PC-9 (cell line): ENCODE data around the gene WWC2. TPM values are rescaled to one million over a fixed set of nuclear protein-coding genes. Genes with fewer than 3 reads are reported as not detected.

Experiments
- BruUV-seq: library from RNA; stranded (reverse); fragments of 400-500 nt; replicated peaks from 2 replicates; lab custom pipeline; 2021; lab: Mats Ljungman, UMichigan
- CTCF ChIA-PET: fragments of 300-600 bp; sonication (Branson Sonifier 250); formaldehyde crosslinking; loops from one replicate; lab custom pipeline; 2022; ENCODE audit warnings: antibody characterized with exemption; lab: Charles Lee
- POLR2A ChIA-PET: fragments of 300-600 bp; sonication (Branson Sonifier 250); formaldehyde crosslinking; loops from one replicate; lab custom pipeline; 2022; ENCODE audit warnings: antibody characterized with exemption; ENCODE audit not compliant: unreplicated experiment; lab: Charles Lee
- DNase-seq, 2 experiments: peaks; one replicate each; pipeline versions ENCODE4 v3.0.0 to v3.0.0-alpha.2; 2015 to 2022; ENCODE audit warnings: mixed read lengths in 1 of 2
- H2AFZ ChIP-seq: fragments of 200-600 bp; sonication (generic); 2 replicates; pipeline ENCODE4 v1.8.1; 2017; ENCODE audit warnings: antibody characterized with exemption
- H3F3A ChIP-seq: fragments of 200-600 bp; sonication (generic); 2 replicates; pipeline ENCODE4 v1.8.1; 2017; ENCODE audit warnings: antibody characterized with exemption, mild to moderate bottlenecking, low read depth; ENCODE audit not compliant: insufficient read depth
- H3K27ac ChIP-seq: fragments of 200-600 bp; sonication (generic); 2 replicates; pipeline ENCODE4 v1.6.1; 2016; ENCODE audit warnings: mixed run types
- H3K27me3 ChIP-seq: fragments of 200-600 bp; sonication (generic); 2 replicates; pipeline ENCODE4 v1.6.1; 2016; ENCODE audit warnings: low read depth, mixed run types; ENCODE audit not compliant: insufficient read depth
- H3K36me3 ChIP-seq: fragments of 200-600 bp; sonication (generic); 2 replicates; pipeline ENCODE4 v1.6.1; 2016; ENCODE audit warnings: low read depth, mixed run types
- H3K4me1 ChIP-seq: fragments of 200-600 bp; sonication (generic); replicated peaks from 2 replicates; pipeline ENCODE4 v1.6.1; 2016; ENCODE audit warnings: mixed run types; ENCODE audit not compliant: insufficient read depth
- H3K4me2 ChIP-seq: fragments of 200-600 bp; sonication (generic); 2 replicates; pipeline ENCODE4 v1.6.1; 2017; ENCODE audit warnings: mixed run types
- H3K4me3 ChIP-seq: fragments of 200-600 bp; sonication (generic); 2 replicates; pipeline ENCODE4 v1.6.1; 2016; ENCODE audit warnings: mixed run types
- H3K79me2 ChIP-seq: fragments of 200-600 bp; sonication (generic); 2 replicates; pipeline ENCODE4 v1.6.1; 2017; ENCODE audit warnings: low read depth, mixed run types
- H3K9me2 ChIP-seq: fragments of 200-600 bp; sonication (generic); 2 replicates; pipeline ENCODE4 v1.8.1; 2017; ENCODE audit warnings: mild to moderate bottlenecking; ENCODE audit not compliant: insufficient read depth
- H3K9me3 ChIP-seq: fragments of 200-600 bp; sonication (generic); 2 replicates; pipeline ENCODE4 v1.8.1; 2016; ENCODE audit warnings: low read depth; ENCODE audit not compliant: insufficient read depth
- H4K20me1 ChIP-seq: fragments of 200-600 bp; sonication (generic); 2 replicates; pipeline ENCODE4 v1.8.1; 2017; ENCODE audit not compliant: insufficient read depth
- EZH2 ChIP-seq: fragments of 200-600 bp; sonication (generic); IDR thresholded peaks from 2 replicates; pipeline ENCODE4 v1.8.0; 2017; ENCODE audit warnings: antibody characterized with exemption, low read depth
- intact Hi-C: fragments of 100-400 bp; cut with micrococcal nuclease; formaldehyde crosslinking; loops from one replicate; pipeline ENCODE4 v1.10.0; 2022; ENCODE audit not compliant: unreplicated experiment
- total RNA-seq: library from RNA; stranded (reverse); gene quantifications from 2 replicates; pipeline ENCODE4 v1.2.3, GENCODE V29; 2021
- TF ChIP-seq, protein P1 (sequence below): fragments of 200-600 bp; sonication (generic); conservative IDR thresholded peaks from 2 replicates; pipeline ENCODE4 v1.6.1; 2017; ENCODE audit warnings: mixed run types, antibody characterized with exemption, mild to moderate bottlenecking, moderate library complexity

The WWC2 gene
- total RNA-seq, 1 experiment from 2014 or later, result 42.3 TPM

DNA sequence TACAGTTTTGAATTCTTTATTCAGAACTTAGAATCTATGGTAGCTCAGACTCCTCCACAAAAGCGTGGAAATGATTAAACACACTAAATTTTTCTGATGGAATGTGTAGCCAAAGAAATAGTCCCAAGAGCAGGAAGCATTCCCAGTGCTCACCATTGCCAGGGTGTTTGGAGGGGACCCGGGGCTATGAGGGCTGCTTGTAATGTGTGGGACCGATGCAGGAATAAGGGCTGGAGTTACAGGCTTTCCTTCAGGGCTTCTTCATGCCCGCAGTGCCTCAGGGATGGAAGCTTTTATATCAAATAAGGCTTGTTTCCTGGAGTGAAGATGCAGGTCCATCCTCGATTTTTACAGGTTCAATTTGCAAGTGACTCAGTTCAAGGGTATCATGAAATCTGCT is 25.8 kb downstream of the WWC2 start:
- TF ChIP-seq, protein P1, sequence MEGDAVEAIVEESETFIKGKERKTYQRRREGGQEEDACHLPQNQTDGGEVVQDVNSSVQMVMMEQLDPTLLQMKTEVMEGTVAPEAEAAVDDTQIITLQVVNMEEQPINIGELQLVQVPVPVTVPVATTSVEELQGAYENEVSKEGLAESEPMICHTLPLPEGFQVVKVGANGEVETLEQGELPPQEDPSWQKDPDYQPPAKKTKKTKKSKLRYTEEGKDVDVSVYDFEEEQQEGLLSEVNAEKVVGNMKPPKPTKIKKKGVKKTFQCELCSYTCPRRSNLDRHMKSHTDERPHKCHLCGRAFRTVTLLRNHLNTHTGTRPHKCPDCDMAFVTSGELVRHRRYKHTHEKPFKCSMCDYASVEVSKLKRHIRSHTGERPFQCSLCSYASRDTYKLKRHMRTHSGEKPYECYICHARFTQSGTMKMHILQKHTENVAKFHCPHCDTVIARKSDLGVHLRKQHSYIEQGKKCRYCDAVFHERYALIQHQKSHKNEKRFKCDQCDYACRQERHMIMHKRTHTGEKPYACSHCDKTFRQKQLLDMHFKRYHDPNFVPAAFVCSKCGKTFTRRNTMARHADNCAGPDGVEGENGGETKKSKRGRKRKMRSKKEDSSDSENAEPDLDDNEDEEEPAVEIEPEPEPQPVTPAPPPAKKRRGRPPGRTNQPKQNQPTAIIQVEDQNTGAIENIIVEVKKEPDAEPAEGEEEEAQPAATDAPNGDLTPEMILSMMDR, result no peak
- TF ChIP-seq EZH2, result no peak
- BruUV-seq, result no TSS peak
- no peaks in the 10 kb centered on the region for H3K4me1 ChIP-seq
- peaks cover 27% of the 10 kb centered on the region for H3K79me2 ChIP-seq
- POLR2A ChIA-PET, result no interaction called here
- no peak overlapping the region for H3K27ac ChIP-seq
- CTCF ChIA-PET, result no interaction called here
- no peaks in the 10 kb centered on the region for H3F3A ChIP-seq
- H3K27me3 ChIP-seq, result no peaks in the 10 kb centered on the region
- no peak for DNase-seq
- no peaks in the 10 kb centered on the region for H3K9me2 ChIP-seq
- H3K4me3 ChIP-seq, result no peak overlapping the region
- no peak overlapping the region for H3K4me2 ChIP-seq
- H4K20me1 ChIP-seq, result no peaks in the 10 kb centered on the region
- H3K36me3 ChIP-seq, result no peaks in the 10 kb centered on the region
- H2AFZ ChIP-seq, result no peak overlapping the region
- intact Hi-C loops, result no loop called here
- no peaks in the 10 kb centered on the region for H3K9me3 ChIP-seq

DNA sequence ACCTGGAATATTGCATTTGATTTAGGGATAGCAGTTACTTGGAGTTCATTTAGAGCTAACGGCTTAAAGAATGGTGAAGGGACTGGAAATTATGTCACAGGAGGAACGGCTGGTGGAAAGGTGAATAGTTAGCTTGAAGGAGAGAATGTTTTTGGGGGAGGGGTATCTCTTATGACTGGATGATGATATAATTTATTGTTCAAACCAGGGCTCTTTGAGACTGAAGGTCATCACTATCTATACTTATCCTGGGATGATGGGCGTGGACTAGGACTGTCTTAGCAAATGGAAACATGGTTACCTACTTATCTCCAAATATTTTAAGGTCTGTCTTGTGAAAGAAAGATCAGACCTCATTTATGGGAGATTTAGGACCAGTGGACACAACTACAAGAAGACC is 30.1 kb downstream of the WWC2 start:
- no peaks in the 10 kb centered on the region for H4K20me1 ChIP-seq
- H3K4me3 ChIP-seq, result no peak overlapping the region
- H3K9me3 ChIP-seq, result no peaks in the 10 kb centered on the region
- no peak overlapping the region for H2AFZ ChIP-seq
- H3K36me3 ChIP-seq, result no peaks in the 10 kb centered on the region
- peaks cover 9% of the 10 kb centered on the region; the same call in 1 of the 2 replicates for H3K4me1 ChIP-seq
- no TSS peak for BruUV-seq
- no peaks in the 10 kb centered on the region for H3K27me3 ChIP-seq
- no peaks in the 10 kb centered on the region; the same call in 1 of the 2 replicates for H3F3A ChIP-seq
- H3K9me2 ChIP-seq, result no peaks in the 10 kb centered on the region
- ChIA-PET CTCF (no interaction called here), POLR2A (interaction anchor here (0.5 kb wide), 1 partner anchor 9 kb away, joined by 5 read pairs; no protein-coding TSS in a partner anchor)
- intact Hi-C loops, result no loop called here
- no peak for DNase-seq
- no peak overlapping the region for H3K27ac ChIP-seq
- no peak overlapping the region for H3K4me2 ChIP-seq
- H3K79me2 ChIP-seq, result peaks cover 18% of the 10 kb centered on the region; the same call in 1 of the 2 replicates
- TF ChIP-seq, protein P1, result no peak
- no peak for TF ChIP-seq EZH2

DNA sequence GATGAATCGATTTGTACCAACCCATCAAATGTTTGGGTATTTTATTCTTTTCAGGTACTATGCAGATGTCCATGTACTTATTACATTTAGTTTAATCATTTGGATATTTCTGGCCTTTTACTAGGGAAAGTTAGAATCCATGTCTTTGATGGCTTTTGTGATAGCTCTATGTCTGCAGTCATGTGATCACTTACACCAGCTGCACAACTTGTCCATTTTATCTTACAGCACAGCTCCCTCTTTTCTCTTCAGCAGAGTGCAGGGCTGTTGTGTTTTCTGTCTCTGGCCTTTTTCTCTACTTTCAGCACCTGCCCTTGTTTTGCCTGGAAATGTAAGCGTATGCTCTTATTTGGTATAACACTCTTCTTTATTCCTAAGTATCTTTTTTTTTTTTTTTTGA is 30.6 kb downstream of the WWC2 start:
- BruUV-seq, result no TSS peak

More for the DNA sequence above, 30.6 kb downstream of the WWC2 start:
- CTCF ChIA-PET, result no interaction called here
- H3K79me2 ChIP-seq, result peaks cover 18% of the 10 kb centered on the region; the same call in 1 of the 2 replicates
- peaks cover 9% of the 10 kb centered on the region; the same call in 1 of the 2 replicates for H3K4me1 ChIP-seq
- TF ChIP-seq EZH2, result no peak
- TF ChIP-seq, protein P1, result no peak
- intact Hi-C loops, result loop anchor here (1.0 to 5.0 kb wide), 2 partner anchors 11 to 53 kb away; no protein-coding TSS in a partner anchor
- H3K4me3 ChIP-seq, result no peak overlapping the region
- no peaks in the 10 kb centered on the region for H3K9me3 ChIP-seq
- H3K9me2 ChIP-seq, result no peaks in the 10 kb centered on the region
- H3K27ac ChIP-seq, result no peak overlapping the region
- no peaks in the 10 kb centered on the region; the same call in 1 of the 2 replicates for H3F3A ChIP-seq
- POLR2A ChIA-PET, result interaction anchor here (0.5 kb wide), 1 partner anchor 10 kb away, joined by 5 read pairs; no protein-coding TSS in a partner anchor
- no peaks in the 10 kb centered on the region for H3K36me3 ChIP-seq
- H3K4me2 ChIP-seq, result no peak overlapping the region
- H3K27me3 ChIP-seq, result no peaks in the 10 kb centered on the region
- H2AFZ ChIP-seq, result no peak overlapping the region
- no peaks in the 10 kb centered on the region for H4K20me1 ChIP-seq
- DNase-seq, result no peak
